Measurements from ENCODE around the gene TSNAXIP1. TPM values are rescaled to one million over a fixed set of nuclear protein-coding genes. Genes with fewer than 3 reads are reported as not detected.

Gene TSNAXIP1
- total RNA-seq, 1 experiment from 2014 or later = 1.9 TPM

DNA sequence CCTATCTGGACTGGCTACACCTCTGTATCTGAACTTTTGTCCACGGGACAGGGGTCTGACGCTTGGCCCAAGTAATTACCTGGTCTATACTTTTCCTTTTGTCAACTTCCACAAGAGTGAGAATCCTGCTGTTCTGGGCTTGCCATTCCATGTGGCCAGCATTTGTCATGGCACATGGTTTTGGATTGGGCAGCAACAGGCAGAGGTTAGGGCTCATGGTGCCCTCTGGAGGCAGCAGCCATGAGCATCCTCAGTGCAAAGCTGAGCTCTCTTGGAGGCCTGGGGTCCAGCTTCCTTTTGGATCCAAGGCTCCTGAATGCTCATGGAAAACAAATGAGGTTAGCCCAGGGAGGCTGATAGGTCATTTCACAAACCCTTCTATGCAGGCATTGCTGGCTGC lies 58.6 kb downstream of the TSNAXIP1 start:
- POLR2A ChIA-PET (ENCODE audit: unreplicated experiment) = no interaction called here
- no peak overlapping the region for H2AFZ ChIP-seq
- DNase-seq = peak in 1 of 2 experiments; percentile 48
- TF ChIP-seq EZH2 (IDR thresholded peaks at IDR 0.05; ENCODE audit: low read depth) = no peak
- TF ChIP-seq, protein P1, sequence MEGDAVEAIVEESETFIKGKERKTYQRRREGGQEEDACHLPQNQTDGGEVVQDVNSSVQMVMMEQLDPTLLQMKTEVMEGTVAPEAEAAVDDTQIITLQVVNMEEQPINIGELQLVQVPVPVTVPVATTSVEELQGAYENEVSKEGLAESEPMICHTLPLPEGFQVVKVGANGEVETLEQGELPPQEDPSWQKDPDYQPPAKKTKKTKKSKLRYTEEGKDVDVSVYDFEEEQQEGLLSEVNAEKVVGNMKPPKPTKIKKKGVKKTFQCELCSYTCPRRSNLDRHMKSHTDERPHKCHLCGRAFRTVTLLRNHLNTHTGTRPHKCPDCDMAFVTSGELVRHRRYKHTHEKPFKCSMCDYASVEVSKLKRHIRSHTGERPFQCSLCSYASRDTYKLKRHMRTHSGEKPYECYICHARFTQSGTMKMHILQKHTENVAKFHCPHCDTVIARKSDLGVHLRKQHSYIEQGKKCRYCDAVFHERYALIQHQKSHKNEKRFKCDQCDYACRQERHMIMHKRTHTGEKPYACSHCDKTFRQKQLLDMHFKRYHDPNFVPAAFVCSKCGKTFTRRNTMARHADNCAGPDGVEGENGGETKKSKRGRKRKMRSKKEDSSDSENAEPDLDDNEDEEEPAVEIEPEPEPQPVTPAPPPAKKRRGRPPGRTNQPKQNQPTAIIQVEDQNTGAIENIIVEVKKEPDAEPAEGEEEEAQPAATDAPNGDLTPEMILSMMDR (conservative IDR thresholded peaks at IDR 0.05) = peak; percentile 47; the same call in 1 of the 2 replicates
- no peak overlapping the region for H3K4me3 ChIP-seq
- no peaks in the 10 kb centered on the region for H3K9me2 ChIP-seq (ENCODE audit: insufficient read depth)
- no peak overlapping the region for H3K4me2 ChIP-seq
- peaks cover 13% of the 10 kb centered on the region for H3K4me1 ChIP-seq (replicated peaks; ENCODE audit: insufficient read depth)
- peaks cover 34% of the 10 kb centered on the region for H3K36me3 ChIP-seq (ENCODE audit: low read depth)
- H3K27ac ChIP-seq = no peak overlapping the region
- H3K27me3 ChIP-seq (ENCODE audit: insufficient read depth, low read depth) = no peaks in the 10 kb centered on the region
- no peaks in the 10 kb centered on the region for H3K9me3 ChIP-seq (ENCODE audit: insufficient read depth, low read depth)
- BruUV-seq (replicated peaks) = no TSS peak
- peaks cover 23% of the 10 kb centered on the region for H3F3A ChIP-seq (ENCODE audit: insufficient read depth, low read depth)
- H4K20me1 ChIP-seq (ENCODE audit: insufficient read depth) = peaks cover 68% of the 10 kb centered on the region
- CTCF ChIA-PET = interaction anchor here (0.6 to 1.2 kb wide), 6 partner anchors 49 to 189 kb away, joined by 3 to 6 read pairs (median 4); no protein-coding TSS in a partner anchor
- intact Hi-C loops (cut with micrococcal nuclease; ENCODE audit: unreplicated experiment) = loop anchor here (1.0 kb wide), 1 partner anchor 49 kb away; no protein-coding TSS in a partner anchor
- H3K79me2 ChIP-seq (ENCODE audit: low read depth) = peaks cover 43% of the 10 kb centered on the region

DNA sequence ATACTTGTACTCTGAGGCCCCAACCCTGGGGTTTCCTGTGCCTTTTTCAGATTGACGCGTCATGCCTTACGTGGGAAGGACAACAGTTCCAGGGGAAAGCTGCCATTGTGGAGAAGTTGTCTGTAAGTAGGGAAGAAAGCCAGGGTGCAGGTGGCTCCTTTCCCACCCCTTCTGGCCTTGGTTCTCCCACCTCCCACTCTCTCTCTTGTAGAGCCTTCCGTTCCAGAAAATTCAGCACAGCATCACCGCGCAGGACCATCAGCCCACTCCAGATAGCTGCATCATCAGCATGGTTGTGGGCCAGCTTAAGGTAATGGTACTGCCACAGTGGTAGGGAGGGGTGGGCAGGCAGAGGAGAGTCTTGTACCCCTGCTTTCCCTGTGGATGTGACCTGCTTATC lies 61.6 kb downstream of the TSNAXIP1 start:
- peaks cover 34% of the 10 kb centered on the region for H3F3A ChIP-seq (ENCODE audit: insufficient read depth, low read depth)
- no peaks in the 10 kb centered on the region for H3K9me2 ChIP-seq (ENCODE audit: insufficient read depth)
- no peak overlapping the region for H3K4me3 ChIP-seq
- H4K20me1 ChIP-seq (ENCODE audit: insufficient read depth) = peaks cover 39% of the 10 kb centered on the region
- no peaks in the 10 kb centered on the region for H3K9me3 ChIP-seq (ENCODE audit: insufficient read depth, low read depth)
- intact Hi-C loops (cut with micrococcal nuclease; ENCODE audit: unreplicated experiment) = no loop called here
- DNase-seq = no peak
- H2AFZ ChIP-seq = no peak overlapping the region
- TF ChIP-seq, protein P1 (conservative IDR thresholded peaks at IDR 0.05) = no peak
- TF ChIP-seq EZH2 (IDR thresholded peaks at IDR 0.05; ENCODE audit: low read depth) = no peak
- H3K36me3 ChIP-seq (ENCODE audit: low read depth) = peaks cover 21% of the 10 kb centered on the region
- H3K27me3 ChIP-seq (ENCODE audit: insufficient read depth, low read depth) = no peaks in the 10 kb centered on the region
- no peak overlapping the region for H3K4me2 ChIP-seq
- no TSS peak for BruUV-seq (replicated peaks)
- no peaks in the 10 kb centered on the region for H3K4me1 ChIP-seq (replicated peaks; ENCODE audit: insufficient read depth)
- ChIA-PET POLR2A (ENCODE audit: unreplicated experiment) (no interaction called here), CTCF (no interaction called here)
- peaks cover 16% of the 10 kb centered on the region for H3K79me2 ChIP-seq (ENCODE audit: low read depth)
- H3K27ac ChIP-seq = no peak overlapping the region

DNA sequence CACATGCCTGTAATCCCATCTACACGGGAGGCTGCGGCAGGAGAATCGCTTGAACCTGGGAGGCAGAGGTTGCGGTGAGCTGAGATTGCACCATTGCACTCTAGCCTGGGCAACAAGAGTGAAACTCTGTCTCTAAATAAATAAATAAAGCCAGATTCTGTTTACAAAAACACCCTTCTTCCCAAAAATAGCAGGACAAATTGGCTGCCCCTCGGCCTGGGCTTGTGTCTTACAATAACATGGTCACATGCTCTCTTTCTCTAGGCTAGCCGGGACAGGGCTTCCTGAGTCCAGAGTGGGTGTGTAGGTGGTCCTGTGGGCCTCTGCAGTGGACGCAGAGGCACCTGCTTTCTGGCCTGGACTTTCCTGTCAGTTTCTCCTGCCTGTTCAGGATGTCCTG lies 63.0 kb downstream of the TSNAXIP1 start:
- peaks cover 9% of the 10 kb centered on the region; the same call in 1 of the 2 replicates for H3K4me1 ChIP-seq (replicated peaks; ENCODE audit: insufficient read depth)
- no TSS peak for BruUV-seq (replicated peaks)
- H2AFZ ChIP-seq = no peak overlapping the region
- POLR2A ChIA-PET (ENCODE audit: unreplicated experiment) = no interaction called here
- CTCF ChIA-PET = no interaction called here
- no peak overlapping the region for H3K4me2 ChIP-seq
- H3K27ac ChIP-seq = no peak overlapping the region
- intact Hi-C loops (cut with micrococcal nuclease; ENCODE audit: unreplicated experiment) = no loop called here
- peaks cover 18% of the 10 kb centered on the region for H3K79me2 ChIP-seq (ENCODE audit: low read depth)
- H3K9me2 ChIP-seq (ENCODE audit: insufficient read depth) = no peaks in the 10 kb centered on the region
- H3F3A ChIP-seq (ENCODE audit: insufficient read depth, low read depth) = peaks cover 29% of the 10 kb centered on the region
- no peaks in the 10 kb centered on the region for H3K9me3 ChIP-seq (ENCODE audit: insufficient read depth, low read depth)
- H3K4me3 ChIP-seq = no peak overlapping the region
- no peaks in the 10 kb centered on the region for H3K27me3 ChIP-seq (ENCODE audit: insufficient read depth, low read depth)
- no peak for DNase-seq
- TF ChIP-seq, protein P1 (conservative IDR thresholded peaks at IDR 0.05) = no peak
- TF ChIP-seq EZH2 (IDR thresholded peaks at IDR 0.05; ENCODE audit: low read depth) = no peak
- H3K36me3 ChIP-seq (ENCODE audit: low read depth) = peaks cover 20% of the 10 kb centered on the region
- peaks cover 30% of the 10 kb centered on the region for H4K20me1 ChIP-seq (ENCODE audit: insufficient read depth)
